Spinal cord (tissue), 10 donors: ENCODE results near the gene HSF2BP. TPM values are rescaled to one million over a fixed set of nuclear protein-coding genes. Genes with fewer than 3 reads are reported as not detected.
"Not testable (repeated sequence)": the region's sequence is repeated elsewhere in the genome, so short reads cannot be mapped to it uniquely, and the experiment has no call there.

ENCODE experiments used
- DNase-seq, 6 donors: peaks; one replicate each; pipeline versions ENCODE4 v3.0.0 to v3.0.0-alpha.2; 2013 to 2015; ENCODE audit warnings: low spot score in 6 of 6, low read depth in 4 of 6
- H3K27ac ChIP-seq: one replicate; pipeline ENCODE4 v1.5.1; 2013; ENCODE audit warnings: low read depth, low read length, control low read depth
- H3K27me3 ChIP-seq: one replicate; pipeline ENCODE4 v1.6.1; 2013; ENCODE audit warnings: low read length; ENCODE audit not compliant: control insufficient read depth, insufficient read depth
- H3K36me3 ChIP-seq: one replicate; pipeline ENCODE4 v1.6.1; 2013; ENCODE audit warnings: low read length; ENCODE audit not compliant: control insufficient read depth, insufficient read depth
- H3K4me1 ChIP-seq: one replicate; pipeline ENCODE4 v1.6.1; 2013; ENCODE audit warnings: low read length; ENCODE audit not compliant: control insufficient read depth, insufficient read depth
- H3K4me3 ChIP-seq: one replicate; pipeline ENCODE4 v1.5.1; 2013; ENCODE audit warnings: low read depth, low read length, control low read depth
- H3K9me3 ChIP-seq: one replicate; pipeline ENCODE4 v1.6.1; 2013; ENCODE audit warnings: low read length; ENCODE audit not compliant: control insufficient read depth, insufficient read depth
- WGBS: methylation state at CpG from one replicate; pipeline ENCODE4 v1.1.5; 2013; ENCODE audit warnings: missing lambda C conversion rate; ENCODE audit not compliant: insufficient coverage; 5-methylcytosine and 5-hydroxymethylcytosine counted together
- polyA plus RNA-seq, 2 donors: library from polyadenylated mRNA; unstranded; fragments of 120-200 nt; gene quantifications; one replicate each; pipeline ENCODE4 v1.2.1, GENCODE V29; 2013; ENCODE audit not compliant: insufficient read length in 2 of 2
- total RNA-seq, 2 donors: library from RNA; depleted of rRNA in 1 of 2; stranded (reverse); fragments of 120-200 nt in 1 of 2; fragments of >200 nt in 1 of 2; gene quantifications; one replicate each; pipeline versions ENCODE4 v1.2.3 to v1.2.4, GENCODE V29; 2013 to 2014
- donor health status: healthy.

Gene HSF2BP
- total and polyA plus RNA-seq, 4 donors = 1.3 to 2.0 (median 1.4) TPM

- H3K4me1 ChIP-seq = peaks cover 9% of the 10 kb centered on the region
- WGBS = 90% methylated on average over 4 of the region's 7 CpGs
- H3K9me3 ChIP-seq = no peaks in the 10 kb centered on the region
- H3K27me3 ChIP-seq = no peaks in the 10 kb centered on the region
- H3K4me3 ChIP-seq = no peak overlapping the region
- H3K27ac ChIP-seq = no peak overlapping the region
- no peak for DNase-seq
- H3K36me3 ChIP-seq = no peaks in the 10 kb centered on the region
Observed at GRCh38 chr21:43654806-43655489, 4.3 kb downstream of the HSF2BP start.

- Histone ChIP-seq H3K27me3 (no peaks in the 10 kb centered on the region), H3K4me3 (no peak overlapping the region), H3K27ac (no peak overlapping the region), H3K9me3 (no peaks in the 10 kb centered on the region), H3K36me3 (no peaks in the 10 kb centered on the region), H3K4me1 (peaks cover 3% of the 10 kb centered on the region)
- 83% methylated on average over 3 of the region's 6 CpGs for WGBS
- DNase-seq = no peak
Observed at GRCh38 chr21:43653626-43654025, 5.7 kb downstream of the HSF2BP start.

- no peak for DNase-seq
- H3K4me3 ChIP-seq = no peak overlapping the region
- no peaks in the 10 kb centered on the region for H3K36me3 ChIP-seq
- H3K27me3 ChIP-seq = no peaks in the 10 kb centered on the region
- no peak overlapping the region for H3K27ac ChIP-seq
- no peaks in the 10 kb centered on the region for H3K4me1 ChIP-seq
- H3K9me3 ChIP-seq = no peaks in the 10 kb centered on the region
- 100% methylated on average over 3 of the region's 6 CpGs for WGBS
Observed at GRCh38 chr21:43652616-43653015, 6.7 kb downstream of the HSF2BP start.

GRCh38 chr21:43651926-43652325 lies 7.4 kb downstream of the HSF2BP start:
- DNase-seq, H3K9me3 ChIP-seq, H3K4me3 ChIP-seq, H3K27ac ChIP-seq, H3K27me3 ChIP-seq, H3K36me3 ChIP-seq, H3K4me1 ChIP-seq: not testable (repeated sequence)
- 98% methylated on average over 4 of the region's 6 CpGs for WGBS

- no peak for DNase-seq
- Histone ChIP-seq H3K27me3 (no peaks in the 10 kb centered on the region), H3K36me3 (no peaks in the 10 kb centered on the region), H3K9me3 (no peaks in the 10 kb centered on the region), H3K27ac (no peak overlapping the region), H3K4me3 (no peak overlapping the region), H3K4me1 (peaks cover 3% of the 10 kb centered on the region)
- WGBS = 71% methylated on average over 8 of the region's 9 CpGs
Observed at GRCh38 chr21:43648171-43648570, 11.1 kb downstream of the HSF2BP start.

GRCh38 chr21:43646550-43647260 lies 12.6 kb downstream of the HSF2BP start:
- Histone ChIP-seq H3K36me3 (no peaks in the 10 kb centered on the region), H3K9me3 (no peaks in the 10 kb centered on the region), H3K4me3 (no peak overlapping the region), H3K27me3 (no peaks in the 10 kb centered on the region), H3K4me1 (peaks cover 3% of the 10 kb centered on the region), H3K27ac (no peak overlapping the region)
- DNase-seq = peak; percentile 72 to 96 (median 80)
- WGBS = 29% methylated on average over 3 of the region's 7 CpGs

GRCh38 chr21:43645976-43646375 lies 13.3 kb downstream of the HSF2BP start:
- no CpG with 5 or more reads among the region's 4 CpGs for WGBS
- peak overlapping the region; percentile 58 for H3K27ac ChIP-seq
- no peak for DNase-seq

GRCh38 chr21:43645136-43645891 lies 14.0 kb downstream of the HSF2BP start:
- peak overlapping the region; percentile 58 for H3K27ac ChIP-seq
- peak; percentile 40 to 92 (median 59) for DNase-seq

More at GRCh38 chr21:43645976-43646375, 13.3 kb downstream of the HSF2BP start:
- no peaks in the 10 kb centered on the region for H3K27me3 ChIP-seq
- no peaks in the 10 kb centered on the region for H3K36me3 ChIP-seq
- no peak overlapping the region for H3K4me3 ChIP-seq
- H3K4me1 ChIP-seq = peaks cover 3% of the 10 kb centered on the region
- no peaks in the 10 kb centered on the region for H3K9me3 ChIP-seq

GRCh38 chr21:43644609-43645008 lies 14.7 kb downstream of the HSF2BP start:
- 51% methylated on average over 4 of the region's 6 CpGs for WGBS
- Histone ChIP-seq H3K9me3 (no peaks in the 10 kb centered on the region), H3K4me3 (no peak overlapping the region), H3K27ac (peak overlapping the region; percentile 25), H3K27me3 (no peaks in the 10 kb centered on the region), H3K36me3 (no peaks in the 10 kb centered on the region), H3K4me1 (peaks cover 3% of the 10 kb centered on the region)
- peak in 1 of 6 donors; percentile 92 for DNase-seq

More at GRCh38 chr21:43645136-43645891, 14.0 kb downstream of the HSF2BP start:
- 49% methylated on average over 6 of the region's 12 CpGs for WGBS
- no peaks in the 10 kb centered on the region for H3K36me3 ChIP-seq
- H3K27me3 ChIP-seq = no peaks in the 10 kb centered on the region
- H3K4me1 ChIP-seq = peaks cover 3% of the 10 kb centered on the region
- H3K9me3 ChIP-seq = no peaks in the 10 kb centered on the region
- H3K4me3 ChIP-seq = no peak overlapping the region
